ENCODE measurements around the gene CSHL1. TPM values are rescaled to one million over a fixed set of nuclear protein-coding genes. Genes with fewer than 3 reads are reported as not detected.

The CSHL1 gene
- total RNA-seq, 8 experiments from 2014 or later: 0.14 to 0.45 (median 0.31) TPM; not detected in 3

- in situ Hi-C loops (cut with MboI; ENCODE audit: low pct_unique_long_range_greater_than_20kb in 2 of 9, low sequenced_read_pairs in 9 of 9, unreplicated experiment in 9 of 9): loop anchor here in 2 of 9 experiments (25.0 kb wide), 1 partner anchor 200 kb away; the partner anchor contains the start of gene ERN1 (in 2 of the 2)
- Histone ChIP-seq H3K4me3 (no peak overlapping the region), H3K27ac (no peak overlapping the region), H3K4me1 (replicated peaks in 1 of 2) (peaks cover 0 to under 1% of the 10 kb centered on the region in 2 donors)
- WGBS, 10 experiments: 0 to 96% (median 75%) methylated on average over 1 to 5 of the region's 6 CpGs; no CpG with 5 or more reads in 4 of the 10 experiments
- ATAC-seq (replicated peaks in 6 of 8): no peak
Observed at GRCh38 chr17:63937319-63937718, 26.3 kb upstream of the CSHL1 start.

- Histone ChIP-seq H3K27ac (no peak overlapping the region), H3K4me3 (no peak overlapping the region), H3K4me1 (replicated peaks in 1 of 2) (peaks cover 0 to 7% of the 10 kb centered on the region in 2 donors)
- ATAC-seq (replicated peaks in 6 of 8): peak in 2 of 8 experiments; percentile 33 to 58
- in situ Hi-C loops (cut with MboI; ENCODE audit: low pct_unique_long_range_greater_than_20kb in 2 of 9, low sequenced_read_pairs in 9 of 9, unreplicated experiment in 9 of 9): loop anchor here in 2 of 9 experiments (25.0 kb wide), 1 partner anchor 203 kb away; the partner anchor contains the start of gene ERN1 (in 2 of the 2)
- WGBS, 10 experiments: 0 to 100% (median 67%) methylated on average over 1 to 4 of the region's 21 CpGs; no CpG with 5 or more reads in 5 of the 10 experiments
Observed at GRCh38 chr17:63934183-63935112, 23.4 kb upstream of the CSHL1 start.

GRCh38 chr17:63933598-63933997 is 22.5 kb upstream of the CSHL1 start:
- 22 to 100% (median 100%) methylated on average over 1 to 8 of the region's 8 CpGs; no CpG with 5 or more reads in 5 of the 10 experiments for WGBS, 10 experiments
- no peak overlapping the region for H3K4me3 ChIP-seq
- in situ Hi-C loops (cut with MboI; ENCODE audit: low pct_unique_long_range_greater_than_20kb in 2 of 9, low sequenced_read_pairs in 9 of 9, unreplicated experiment in 9 of 9): loop anchor here in 2 of 9 experiments (25.0 kb wide), 1 partner anchor 204 kb away; the partner anchor contains the start of gene ERN1 (in 2 of the 2)
- no peak for ATAC-seq (replicated peaks in 6 of 8)
- H3K4me1 ChIP-seq (replicated peaks in 1 of 2): peaks cover 0 to 7% of the 10 kb centered on the region in 2 donors
- no peak overlapping the region for H3K27ac ChIP-seq

- 83 to 100% (median 100%) methylated on average over 1 of the region's 4 CpGs; no CpG with 5 or more reads in 7 of the 10 experiments for WGBS, 10 experiments
- H3K4me3 ChIP-seq: no peak overlapping the region
- no peak for ATAC-seq (replicated peaks in 6 of 8)
- no peak overlapping the region for H3K27ac ChIP-seq
- H3K4me1 ChIP-seq (replicated peaks in 1 of 2): peaks cover 0 to 7% of the 10 kb centered on the region in 2 donors
- in situ Hi-C loops (cut with MboI; ENCODE audit: low pct_unique_long_range_greater_than_20kb in 2 of 9, low sequenced_read_pairs in 9 of 9, unreplicated experiment in 9 of 9): loop anchor here in 2 of 9 experiments (25.0 kb wide), 1 partner anchor 205 kb away; the partner anchor contains the start of gene ERN1 (in 2 of the 2)
Observed at GRCh38 chr17:63932721-63933120, 21.7 kb upstream of the CSHL1 start.

- in situ Hi-C loops (cut with MboI; ENCODE audit: low pct_unique_long_range_greater_than_20kb in 2 of 9, low sequenced_read_pairs in 9 of 9, unreplicated experiment in 9 of 9): loop anchor here in 2 of 9 experiments (25.0 kb wide), 1 partner anchor 205 kb away; the partner anchor contains the start of gene ERN1 (in 2 of the 2)
- Histone ChIP-seq H3K4me3 (no peak within 1 kb of the TSS), H3K27ac (no peak within 1 kb of the TSS), H3K4me1 (replicated peaks in 1 of 2) (peaks cover 0 to 7% of the 10 kb centered on the region in 2 donors)
- 85% methylated on average over 13 of the region's 19 CpGs; no CpG with 5 or more reads in 9 of the 10 experiments for WGBS, 10 experiments
- ATAC-seq (replicated peaks in 6 of 8): peak in 2 of 8 experiments; percentile 18 to 23
Observed at GRCh38 chr17:63931981-63932561, 21.0 kb upstream of the CSHL1 start, which contains the start of gene CD79B. Gene CD79B, minus strand, starts transcription at chr17:63932331. Its CDS starts 70 bp downstream, at chr17:63932261.

GRCh38 chr17:63930951-63931575 is 20.0 kb upstream of the CSHL1 start:
- 77% methylated on average over 5 of the region's 16 CpGs; no CpG with 5 or more reads in 9 of the 10 experiments for WGBS, 10 experiments
- no peak overlapping the region for H3K27ac ChIP-seq
- H3K4me3 ChIP-seq: no peak overlapping the region
- in situ Hi-C loops (cut with MboI; ENCODE audit: low pct_unique_long_range_greater_than_20kb in 2 of 9, low sequenced_read_pairs in 9 of 9, unreplicated experiment in 9 of 9): loop anchor here in 2 of 9 experiments (25.0 kb wide), 1 partner anchor 206 kb away; the partner anchor contains the start of gene ERN1 (in 2 of the 2)
- ATAC-seq (replicated peaks in 6 of 8): peak in 4 of 8 experiments; percentile 24 to 73 (median 49)
- H3K4me1 ChIP-seq (replicated peaks in 1 of 2): peaks cover 0 to 7% of the 10 kb centered on the region in 2 donors

GRCh38 chr17:63929860-63930766 is 19.1 kb upstream of the CSHL1 start:
- WGBS, 10 experiments: 50 to 98% (median 83%) methylated on average over 2 to 11 of the region's 24 CpGs; no CpG with 5 or more reads in 4 of the 10 experiments

GRCh38 chr17:63928966-63929695 is 18.1 kb upstream of the CSHL1 start:
- WGBS, 10 experiments: 63 to 80% (median 80%) methylated on average over 1 to 2 of the region's 10 CpGs; no CpG with 5 or more reads in 7 of the 10 experiments
- no peak for ATAC-seq (replicated peaks in 6 of 8)
- Histone ChIP-seq H3K4me3 (no peak overlapping the region), H3K27ac (no peak overlapping the region), H3K4me1 (replicated peaks in 1 of 2) (peaks cover 0 to 7% of the 10 kb centered on the region in 2 donors)
- in situ Hi-C loops (cut with MboI; ENCODE audit: low pct_unique_long_range_greater_than_20kb in 2 of 9, low sequenced_read_pairs in 9 of 9, unreplicated experiment in 9 of 9): loop anchor here in 3 of 9 experiments (10.0 to 25.0 kb wide), 2 partner anchors 86 to 208 kb away; partner anchors contain the start of gene ERN1 (in 2 of the 3)

More at GRCh38 chr17:63929860-63930766, 19.1 kb upstream of the CSHL1 start:
- ATAC-seq (replicated peaks in 6 of 8): peak in 4 of 8 experiments; percentile 43 to 65 (median 47)
- in situ Hi-C loops (cut with MboI; ENCODE audit: low pct_unique_long_range_greater_than_20kb in 2 of 9, low sequenced_read_pairs in 9 of 9, unreplicated experiment in 9 of 9): loop anchor here in 3 of 9 experiments (10.0 to 25.0 kb wide), 2 partner anchors 85 to 207 kb away; partner anchors contain the start of gene ERN1 (in 2 of the 3)
- no peak overlapping the region for H3K4me3 ChIP-seq
- no peak overlapping the region for H3K27ac ChIP-seq
- H3K4me1 ChIP-seq (replicated peaks in 1 of 2): peaks cover 0 to 7% of the 10 kb centered on the region in 2 donors

GRCh38 chr17:63928172-63928666 is 17.2 kb upstream of the CSHL1 start:
- in situ Hi-C loops (cut with MboI; ENCODE audit: low pct_unique_long_range_greater_than_20kb in 2 of 9, low sequenced_read_pairs in 9 of 9, unreplicated experiment in 9 of 9): loop anchor here in 3 of 9 experiments (10.0 to 25.0 kb wide), 2 partner anchors 87 to 209 kb away; partner anchors contain the start of gene ERN1 (in 2 of the 3)
- ATAC-seq (replicated peaks in 6 of 8): no peak
- no peak overlapping the region for H3K27ac ChIP-seq
- H3K4me3 ChIP-seq: no peak overlapping the region
- H3K4me1 ChIP-seq (replicated peaks in 1 of 2): peaks cover 0 to 7% of the 10 kb centered on the region in 2 donors
- 60 to 95% (median 83%) methylated on average over 3 to 5 of the region's 10 CpGs; no CpG with 5 or more reads in 6 of the 10 experiments for WGBS, 10 experiments

GRCh38 chr17:63927464-63928171 is 16.6 kb upstream of the CSHL1 start:
- in situ Hi-C loops (cut with MboI; ENCODE audit: low pct_unique_long_range_greater_than_20kb in 2 of 9, low sequenced_read_pairs in 9 of 9, unreplicated experiment in 9 of 9): loop anchor here in 3 of 9 experiments (10.0 to 25.0 kb wide), 2 partner anchors 87 to 210 kb away; partner anchors contain the start of gene ERN1 (in 2 of the 3)
- Histone ChIP-seq H3K4me3 (no peak overlapping the region), H3K27ac (no peak overlapping the region), H3K4me1 (replicated peaks in 1 of 2) (peaks cover 0 to 7% of the 10 kb centered on the region in 2 donors)
- 30 to 100% (median 77%) methylated on average over 1 to 3 of the region's 8 CpGs; no CpG with 5 or more reads in 5 of the 10 experiments for WGBS, 10 experiments
- ATAC-seq (replicated peaks in 6 of 8): no peak
